Sigmoid colon (tissue), 4 donors: Measurements from ENCODE around the gene JMJD4.

Experiments used
- POLR2AphosphoS5 ChIP-seq, 4 donors: sonication (generic); formaldehyde crosslinking; IDR thresholded peaks; one replicate each; pipeline ENCODE4 v1.6.1; 2017; ENCODE audit warnings: antibody characterized with exemption in 4 of 4
- TF ChIP-seq, protein P1 (sequence below), 4 experiments: fragments of 450-650 bp in 3 of 4; fragments of 200-600 bp in 1 of 4; IDR thresholded peaks; one replicate each; pipeline ENCODE4 v1.5.1; 2016 to 2019; ENCODE audit warnings: antibody characterized with exemption in 4 of 4, mild to moderate bottlenecking in 3 of 4, moderate library complexity in 2 of 4

DNA sequence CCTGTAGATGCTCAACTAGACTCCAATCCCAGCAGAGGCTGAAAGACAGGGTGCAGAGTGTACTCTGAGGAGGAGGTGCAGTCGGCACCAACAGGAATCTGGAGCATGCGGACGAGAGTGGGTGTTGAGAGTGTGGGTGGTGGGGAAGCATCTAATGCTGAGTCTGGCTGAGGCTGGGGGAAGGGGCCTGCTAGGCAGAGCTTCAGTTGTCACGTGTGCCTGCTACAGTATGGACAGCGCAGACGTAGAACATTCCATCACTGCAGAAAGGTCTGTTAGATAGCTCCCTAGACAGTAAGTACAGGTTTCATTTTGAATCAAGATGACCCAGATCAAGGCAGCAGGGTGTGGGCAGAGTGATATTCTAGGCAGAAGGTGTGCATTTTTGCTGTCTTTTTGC lies 23.3 kb upstream of the JMJD4 start:
- TF ChIP-seq, protein P1, sequence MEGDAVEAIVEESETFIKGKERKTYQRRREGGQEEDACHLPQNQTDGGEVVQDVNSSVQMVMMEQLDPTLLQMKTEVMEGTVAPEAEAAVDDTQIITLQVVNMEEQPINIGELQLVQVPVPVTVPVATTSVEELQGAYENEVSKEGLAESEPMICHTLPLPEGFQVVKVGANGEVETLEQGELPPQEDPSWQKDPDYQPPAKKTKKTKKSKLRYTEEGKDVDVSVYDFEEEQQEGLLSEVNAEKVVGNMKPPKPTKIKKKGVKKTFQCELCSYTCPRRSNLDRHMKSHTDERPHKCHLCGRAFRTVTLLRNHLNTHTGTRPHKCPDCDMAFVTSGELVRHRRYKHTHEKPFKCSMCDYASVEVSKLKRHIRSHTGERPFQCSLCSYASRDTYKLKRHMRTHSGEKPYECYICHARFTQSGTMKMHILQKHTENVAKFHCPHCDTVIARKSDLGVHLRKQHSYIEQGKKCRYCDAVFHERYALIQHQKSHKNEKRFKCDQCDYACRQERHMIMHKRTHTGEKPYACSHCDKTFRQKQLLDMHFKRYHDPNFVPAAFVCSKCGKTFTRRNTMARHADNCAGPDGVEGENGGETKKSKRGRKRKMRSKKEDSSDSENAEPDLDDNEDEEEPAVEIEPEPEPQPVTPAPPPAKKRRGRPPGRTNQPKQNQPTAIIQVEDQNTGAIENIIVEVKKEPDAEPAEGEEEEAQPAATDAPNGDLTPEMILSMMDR (IDR thresholded peaks at IDR 0.05): no peak
- peak in 1 of 4 donors; percentile 25 for TF ChIP-seq POLR2AphosphoS5 (IDR thresholded peaks at IDR 0.05)
